Activated naive CD4-positive, alpha-beta T cell treated with anti-CD3 and anti-CD28 coated beads, Interleukin-2, amount 50 U/mL, for 72 hours (primary cell): ENCODE measurements around the gene SPATA4. TPM values are rescaled to one million over a fixed set of nuclear protein-coding genes. Genes with fewer than 3 reads are reported as not detected.
A peak's percentile ranks its signal among the peaks of the same experiment; 100 is the strongest.

Source experiments
- ATAC-seq, 2 donors: fragments of 150-1000 bp; cut with Tn5 transposase; 2 replicates each; pipeline ENCODE4 v1.10.0; 2021; ENCODE audit warnings: mild to moderate bottlenecking in 2 of 2, moderate library complexity in 2 of 2
- DNase-seq, 2 donors: peaks; one replicate each; pipeline ENCODE4 v3.0.0; 2021 to 2022; ENCODE audit warnings: low spot score in 2 of 2
- H3K27ac Mint-ChIP-seq, 2 donors: one replicate each; pipeline ENCODE4 v1.8.0; 2022; ENCODE audit warnings: mild to moderate bottlenecking in 2 of 2, mixed read lengths in 2 of 2
- H3K36me3 Mint-ChIP-seq, 2 donors: one replicate each; pipeline ENCODE4 v1.8.0; 2022; ENCODE audit warnings: mixed read lengths in 2 of 2
- H3K9me3 Mint-ChIP-seq, 2 donors: one replicate each; pipeline ENCODE4 v1.8.0; 2022; ENCODE audit warnings: mixed read lengths in 2 of 2
- total RNA-seq, 2 donors: library from RNA; stranded (reverse); gene quantifications; one replicate each; pipeline ENCODE4 v1.2.3, GENCODE V29; 2022

Gene SPATA4
- total RNA-seq, 2 donors from 2014 or later = 0.16 TPM; not detected in 1

DNA sequence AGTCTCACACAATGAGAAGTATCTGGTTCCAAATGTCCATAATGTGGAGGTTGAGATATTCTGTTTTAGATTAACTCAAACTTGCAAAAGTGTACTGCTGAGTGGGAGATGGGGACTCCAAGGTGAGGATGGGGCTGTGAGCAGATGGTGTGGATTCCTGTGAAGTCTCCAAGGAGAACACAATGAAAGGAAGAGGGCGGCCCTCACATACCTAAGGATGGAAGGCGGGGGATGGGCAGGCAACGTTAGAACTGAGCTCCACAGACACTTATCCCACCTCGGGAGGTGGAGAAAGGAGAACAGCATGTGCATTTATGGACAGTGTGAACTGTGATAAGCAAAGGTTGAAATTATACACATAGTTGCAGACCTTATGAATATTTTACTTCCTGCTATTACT lies 9.9 kb upstream of the SPATA4 start:
- DNase-seq (no peak), ATAC-seq (no peak)
- no peak overlapping the region for H3K27ac Mint-ChIP-seq
- H3K36me3 Mint-ChIP-seq = no peaks in the 10 kb centered on the region
- H3K9me3 Mint-ChIP-seq = no peaks in the 10 kb centered on the region

DNA sequence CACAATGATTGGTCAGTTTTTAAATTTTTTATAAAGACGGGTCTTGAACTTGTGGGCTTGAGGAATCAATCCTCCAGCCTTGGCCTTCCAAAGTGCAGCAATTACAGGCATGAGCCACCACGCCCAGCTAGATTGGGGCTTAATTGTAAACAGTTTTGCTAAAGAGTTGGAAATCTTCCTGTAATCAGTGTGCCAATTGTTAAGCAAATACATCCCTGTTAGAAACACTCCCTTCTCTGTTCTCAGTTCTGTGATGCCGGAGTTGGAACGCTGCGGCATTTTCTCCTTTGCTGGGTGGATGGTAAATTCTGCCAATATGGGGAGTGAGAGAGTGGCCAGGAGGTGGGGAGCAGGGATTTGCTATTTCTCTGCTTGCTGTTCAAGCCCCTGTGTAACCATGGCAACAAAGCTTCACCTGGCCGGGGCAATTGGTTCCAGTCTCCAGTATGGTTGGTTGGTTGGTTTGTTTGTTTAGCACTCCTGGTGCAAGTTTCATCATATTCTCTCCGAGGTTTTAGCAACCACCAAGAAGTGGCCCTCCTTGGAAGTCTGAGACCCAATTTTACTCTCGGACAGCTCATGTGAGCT lies 3.0 kb upstream of the SPATA4 start:
- ATAC-seq = no peak

DNA sequence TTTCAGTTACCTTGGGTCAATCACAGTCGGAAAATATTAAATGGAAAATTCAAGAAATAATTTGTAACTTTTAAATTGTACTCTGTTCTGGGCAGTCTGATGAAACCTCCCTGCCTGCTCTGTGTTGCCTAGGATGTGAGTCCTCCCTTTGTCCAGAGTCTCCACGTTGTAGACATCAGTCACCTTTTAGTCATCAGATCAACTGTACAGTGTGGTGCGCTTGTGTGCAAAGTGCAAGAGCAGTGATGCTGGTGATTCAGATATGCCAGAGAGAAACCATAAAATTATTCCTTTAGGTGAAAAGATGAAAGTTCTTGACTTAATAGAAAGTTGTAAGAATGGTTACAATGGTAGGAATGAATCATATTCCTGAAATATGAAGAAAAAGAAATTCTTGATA lies 1.4 kb downstream of the SPATA4 start:
- Mint-ChIP-seq H3K9me3 (peaks cover 0 to 4% of the 10 kb centered on the region in 2 donors), H3K36me3 (peaks cover 0 to 4% of the 10 kb centered on the region in 2 donors), H3K27ac (peak overlapping the region; percentile 86 to 91)
- peak; percentile 32 to 71 for DNase-seq
- ATAC-seq = peak; percentile 85 to 91

More for the DNA sequence above, 3.0 kb upstream of the SPATA4 start:
- DNase-seq = no peak
- H3K36me3 Mint-ChIP-seq = peaks cover 0 to 4% of the 10 kb centered on the region in 2 donors
- H3K27ac Mint-ChIP-seq = no peak overlapping the region
- H3K9me3 Mint-ChIP-seq = peaks cover 0 to 4% of the 10 kb centered on the region in 2 donors

DNA sequence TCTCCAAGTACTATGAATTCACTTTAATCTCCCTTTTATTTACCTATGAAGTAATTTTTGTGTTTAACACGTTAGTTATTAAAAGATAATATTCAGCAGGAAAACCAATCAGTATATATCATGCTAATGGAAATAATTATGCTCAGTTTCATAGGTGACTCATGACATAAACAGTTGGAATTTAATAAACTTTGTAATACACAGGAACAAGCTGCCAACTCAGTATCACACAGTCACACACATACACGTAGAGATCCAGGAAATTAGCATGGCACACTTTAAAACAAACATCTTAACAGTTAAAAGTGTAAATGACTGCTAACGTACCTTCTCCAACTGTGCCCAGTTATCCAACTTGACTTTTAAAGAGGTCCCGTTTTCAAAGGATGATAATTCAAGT lies 2.3 kb downstream of the SPATA4 start:
- Mint-ChIP-seq H3K9me3 (peaks cover 0 to 4% of the 10 kb centered on the region in 2 donors), H3K27ac (peak overlapping the region in 1 of 2 donors; percentile 91), H3K36me3 (peaks cover 0 to 4% of the 10 kb centered on the region in 2 donors)
- no peak for ATAC-seq
- DNase-seq = no peak

DNA sequence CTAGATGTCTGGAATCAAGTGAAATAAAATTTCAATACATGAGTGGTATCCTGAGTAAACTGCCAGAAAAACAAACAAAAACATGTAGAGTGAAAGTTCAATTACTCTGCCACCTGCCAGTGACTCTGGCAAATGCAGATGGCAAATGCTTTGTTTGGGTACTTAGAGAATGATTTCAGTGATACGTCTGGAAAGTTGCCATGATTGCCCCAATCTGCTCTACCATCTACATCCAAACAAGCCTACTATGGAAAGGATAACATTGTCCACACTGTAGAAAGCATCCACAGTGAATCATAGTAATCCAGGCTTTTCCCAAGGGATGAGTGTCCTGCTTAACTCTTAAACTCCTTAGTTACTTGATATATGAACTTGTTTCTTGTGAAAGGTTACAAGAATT lies 3.4 kb downstream of the SPATA4 start:
- DNase-seq (no peak), ATAC-seq (no peak)
- no peak overlapping the region for H3K27ac Mint-ChIP-seq
- peaks cover 0 to 4% of the 10 kb centered on the region in 2 donors for H3K36me3 Mint-ChIP-seq
- peaks cover 0 to 4% of the 10 kb centered on the region in 2 donors for H3K9me3 Mint-ChIP-seq

DNA sequence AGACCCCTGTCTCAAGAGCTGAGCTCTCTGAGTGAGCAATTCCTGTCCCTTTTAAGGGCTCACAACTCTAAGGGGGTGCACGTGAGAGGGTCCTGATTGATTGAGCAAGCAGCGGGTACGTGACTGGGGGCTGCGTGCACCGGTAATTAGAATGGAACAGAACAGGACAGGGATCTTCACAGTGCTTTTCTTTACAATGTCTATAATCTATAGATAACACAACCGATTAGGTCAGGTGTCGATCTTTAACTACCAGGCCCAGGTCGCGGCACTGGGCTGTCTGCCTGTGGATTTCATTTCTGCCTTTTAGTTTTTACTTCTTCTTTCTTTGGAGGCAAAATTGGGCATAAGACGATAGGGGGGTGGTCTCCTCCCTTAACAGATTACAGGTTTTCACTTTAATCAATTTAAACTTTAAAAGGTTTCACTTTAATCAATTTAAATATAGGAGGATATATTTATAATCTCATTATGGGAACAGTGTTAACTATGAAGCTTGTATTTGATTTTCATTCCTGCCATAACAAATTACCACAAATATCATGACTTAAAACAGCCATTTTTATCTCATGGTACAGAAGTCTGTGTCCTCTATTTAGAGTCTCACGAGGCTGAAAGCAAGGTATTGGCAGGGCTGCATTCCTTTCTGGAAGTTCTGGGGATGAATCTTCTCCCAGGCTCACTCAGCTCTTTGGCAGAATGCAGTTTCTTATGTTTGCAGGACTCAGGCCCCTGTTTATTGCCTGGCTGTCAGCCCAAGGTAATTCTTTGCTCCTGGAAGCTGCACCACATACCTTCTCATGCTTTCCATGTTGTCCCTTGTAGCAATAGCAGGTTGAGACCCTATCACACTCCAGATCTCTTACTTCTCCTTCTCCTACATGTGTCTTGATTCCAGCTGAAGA lies 5.2 kb downstream of the SPATA4 start:
- H3K36me3 Mint-ChIP-seq = no peaks in the 10 kb centered on the region
- no peak overlapping the region for H3K27ac Mint-ChIP-seq
- ATAC-seq = no peak
- H3K9me3 Mint-ChIP-seq = no peaks in the 10 kb centered on the region
- no peak for DNase-seq

DNA sequence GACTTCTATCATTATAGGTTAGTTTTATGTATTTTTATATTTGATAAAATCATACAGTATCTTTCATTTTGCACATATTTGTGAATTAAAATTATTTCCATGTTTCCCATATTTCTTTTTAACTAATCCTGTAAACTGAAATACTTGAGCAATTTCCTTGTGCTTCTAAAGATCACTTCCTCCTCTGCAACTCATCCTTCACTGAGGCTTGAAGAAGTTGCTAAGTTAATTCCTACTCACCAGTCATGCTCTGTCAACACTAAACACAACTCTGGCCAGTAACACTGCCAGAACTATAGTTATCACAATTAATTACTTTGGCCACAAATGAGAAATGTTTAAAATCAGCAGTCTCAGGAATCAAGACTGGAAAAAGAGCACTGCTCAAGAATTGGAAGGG lies 6.7 kb downstream of the SPATA4 start:
- DNase-seq (no peak), ATAC-seq (no peak)
- H3K9me3 Mint-ChIP-seq = no peaks in the 10 kb centered on the region
- H3K36me3 Mint-ChIP-seq = no peaks in the 10 kb centered on the region
- H3K27ac Mint-ChIP-seq = no peak overlapping the region

DNA sequence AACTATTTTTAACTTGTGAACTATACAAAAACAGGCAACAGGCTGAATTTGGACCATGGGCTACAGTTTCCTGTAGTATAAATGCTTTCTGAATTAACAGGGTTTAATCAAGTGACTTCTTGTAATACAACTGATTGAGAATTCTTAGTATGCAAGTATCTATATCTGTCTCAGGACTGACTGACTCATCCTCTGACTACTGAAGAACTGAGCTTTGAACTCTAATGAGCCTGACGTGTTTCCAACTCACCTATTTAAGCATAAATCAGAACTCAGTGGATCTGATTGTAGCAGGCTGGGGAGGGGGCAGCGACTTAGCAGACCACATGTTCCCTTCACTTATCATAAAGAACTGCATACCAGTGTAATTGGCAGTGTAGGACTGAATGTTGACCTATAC lies 7.8 kb downstream of the SPATA4 start:
- peak; percentile 90 to 97 for ATAC-seq
- H3K9me3 Mint-ChIP-seq = no peaks in the 10 kb centered on the region
- DNase-seq = no peak
- no peaks in the 10 kb centered on the region for H3K36me3 Mint-ChIP-seq
- no peak overlapping the region for H3K27ac Mint-ChIP-seq

DNA sequence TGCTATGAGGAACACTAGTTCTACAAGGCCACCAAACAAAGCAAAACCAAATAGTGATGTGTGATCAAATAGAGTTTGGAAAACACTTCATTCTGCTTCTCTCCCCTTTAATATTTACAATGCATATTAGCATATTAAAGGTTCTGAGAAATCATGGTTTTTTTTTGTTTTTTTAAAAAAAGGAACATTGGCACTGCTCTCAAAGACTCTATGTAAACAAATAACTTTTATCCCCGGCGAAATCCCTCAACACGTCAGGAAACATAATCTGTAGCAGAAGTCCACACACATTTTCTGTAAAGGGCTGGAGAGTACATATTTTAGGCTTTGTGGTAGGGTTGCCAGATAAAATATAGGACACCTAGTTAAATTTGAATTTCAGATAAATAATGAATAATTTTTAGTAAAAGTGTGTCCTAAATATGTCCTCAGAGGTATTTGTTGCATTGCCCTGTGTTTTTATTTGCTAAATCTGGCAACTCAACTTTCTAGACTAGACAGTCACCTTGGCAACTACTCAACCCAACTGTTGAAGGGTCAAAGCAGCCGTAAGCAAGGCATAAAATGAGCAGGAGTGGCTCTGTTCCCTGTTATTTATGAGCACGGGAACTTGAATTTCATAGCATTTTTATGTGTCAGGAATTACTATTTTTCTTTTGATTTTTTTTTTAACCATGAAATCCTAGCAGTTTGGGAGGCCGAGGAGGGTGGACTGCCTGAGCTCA lies 8.6 kb downstream of the SPATA4 start:
- no peaks in the 10 kb centered on the region for H3K36me3 Mint-ChIP-seq
- no peak for DNase-seq
- H3K9me3 Mint-ChIP-seq = no peaks in the 10 kb centered on the region
- no peak overlapping the region for H3K27ac Mint-ChIP-seq
- no peak for ATAC-seq

DNA sequence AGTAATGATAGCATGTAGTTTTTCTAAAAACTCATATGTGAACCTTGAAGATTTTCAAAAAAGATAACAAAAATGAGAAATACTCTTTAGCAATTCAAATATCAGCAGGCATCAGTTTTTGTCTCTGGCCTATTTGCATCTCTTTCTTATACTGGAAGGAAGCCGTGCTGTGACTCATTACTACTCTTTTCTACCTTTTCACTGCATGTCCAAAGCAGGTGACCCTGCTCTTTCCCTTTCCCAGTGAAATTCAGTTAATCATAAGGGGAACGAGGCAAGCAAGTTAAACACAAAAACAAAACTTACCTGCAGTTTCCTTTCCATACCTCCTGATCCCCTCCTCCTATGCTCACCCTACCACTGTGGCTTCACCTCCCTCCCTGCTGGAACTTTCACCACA lies 9.3 kb downstream of the SPATA4 start:
- Mint-ChIP-seq H3K36me3 (no peaks in the 10 kb centered on the region), H3K9me3 (no peaks in the 10 kb centered on the region), H3K27ac (peak overlapping the region in 1 of 2 donors; percentile 76)
- ATAC-seq = peak in 1 of 2 donors; percentile 18
- no peak for DNase-seq

DNA sequence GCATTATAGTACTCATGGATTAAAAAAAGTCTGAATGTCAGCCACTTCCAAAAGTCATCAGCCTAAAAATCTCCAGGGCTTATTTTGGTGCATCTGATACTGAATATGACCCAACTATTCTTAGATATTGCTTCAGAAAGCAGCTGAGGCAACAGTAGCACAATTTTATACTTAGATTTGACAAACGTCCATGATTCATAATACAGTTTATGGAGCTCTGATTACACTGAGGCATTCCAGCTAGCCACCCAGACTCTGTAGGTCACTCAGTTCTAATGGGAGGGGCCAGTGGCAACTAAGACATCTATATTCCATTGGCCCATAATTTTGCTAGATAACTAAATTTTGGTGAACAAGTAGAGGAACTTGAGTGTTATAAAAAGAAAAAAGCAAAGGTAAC lies 10.3 kb downstream of the SPATA4 start:
- DNase-seq (no peak), ATAC-seq (no peak)
- no peak overlapping the region for H3K27ac Mint-ChIP-seq
- no peaks in the 10 kb centered on the region for H3K9me3 Mint-ChIP-seq
- H3K36me3 Mint-ChIP-seq = no peaks in the 10 kb centered on the region

DNA sequence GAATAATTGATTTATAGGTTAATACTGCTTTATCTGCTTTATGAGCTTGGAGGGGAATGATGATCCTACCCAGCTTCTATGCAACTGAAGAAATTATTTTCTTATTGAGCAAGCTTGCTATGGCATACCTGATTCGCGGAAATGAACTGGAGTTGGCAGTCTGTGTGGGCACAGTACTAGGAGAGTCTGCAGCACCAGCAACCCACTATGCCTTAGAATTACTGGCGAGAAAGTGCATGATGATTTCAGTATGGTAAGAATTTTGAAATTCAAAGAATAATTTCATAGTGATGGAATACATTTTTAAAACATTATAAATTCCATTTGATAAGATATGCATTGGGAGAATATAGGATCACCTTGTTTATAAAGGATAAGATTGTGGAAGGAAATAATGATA lies 32.3 kb downstream of the SPATA4 start:
- ATAC-seq = no peak
- Mint-ChIP-seq H3K36me3 (no peaks in the 10 kb centered on the region), H3K9me3 (no peaks in the 10 kb centered on the region), H3K27ac (no peak overlapping the region)
- no peak for DNase-seq

DNA sequence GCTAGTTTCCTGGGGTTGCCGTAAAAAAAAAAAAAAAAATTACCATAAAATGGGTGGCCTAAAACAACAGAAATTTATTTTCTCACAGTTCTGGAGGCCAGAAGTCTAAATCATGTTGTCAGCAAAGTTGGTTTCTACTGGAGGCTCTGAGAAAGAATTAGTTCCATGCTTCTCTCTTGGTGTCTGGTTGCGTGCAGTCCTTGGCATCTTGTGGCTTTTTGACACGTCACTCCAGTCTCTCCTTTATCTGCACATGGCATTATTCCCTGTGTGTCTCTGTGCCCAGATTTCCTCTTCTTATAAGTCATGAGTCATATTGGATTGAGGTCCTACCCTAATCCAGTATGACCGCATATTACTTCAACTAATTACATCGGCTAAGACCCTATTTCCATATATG lies 38.7 kb downstream of the SPATA4 start:
- Mint-ChIP-seq H3K9me3 (no peaks in the 10 kb centered on the region), H3K36me3 (no peaks in the 10 kb centered on the region), H3K27ac (no peak overlapping the region)
- ATAC-seq = no peak
- no peak for DNase-seq

DNA sequence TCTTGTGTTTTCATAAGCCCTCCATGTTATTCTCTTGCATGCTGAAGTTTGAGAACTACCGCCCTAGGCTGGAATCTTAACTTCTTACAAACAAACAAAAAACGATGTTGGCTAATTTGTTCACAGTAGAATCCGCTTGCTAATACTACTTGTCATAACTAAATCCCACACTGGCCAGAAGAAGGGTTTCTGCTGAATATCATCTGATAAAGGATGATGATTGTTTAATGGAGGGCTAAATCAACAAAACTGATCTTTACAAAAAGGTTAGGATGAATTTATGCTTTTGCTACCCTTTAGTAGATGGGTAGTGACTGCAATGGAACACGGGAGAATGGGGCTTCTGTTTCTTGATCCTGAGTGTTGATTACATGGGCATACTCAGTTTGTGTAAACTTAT lies 42.3 kb downstream of the SPATA4 start:
- Mint-ChIP-seq H3K27ac (no peak overlapping the region), H3K36me3 (no peaks in the 10 kb centered on the region), H3K9me3 (no peaks in the 10 kb centered on the region)
- ATAC-seq = no peak
- DNase-seq = no peak

DNA sequence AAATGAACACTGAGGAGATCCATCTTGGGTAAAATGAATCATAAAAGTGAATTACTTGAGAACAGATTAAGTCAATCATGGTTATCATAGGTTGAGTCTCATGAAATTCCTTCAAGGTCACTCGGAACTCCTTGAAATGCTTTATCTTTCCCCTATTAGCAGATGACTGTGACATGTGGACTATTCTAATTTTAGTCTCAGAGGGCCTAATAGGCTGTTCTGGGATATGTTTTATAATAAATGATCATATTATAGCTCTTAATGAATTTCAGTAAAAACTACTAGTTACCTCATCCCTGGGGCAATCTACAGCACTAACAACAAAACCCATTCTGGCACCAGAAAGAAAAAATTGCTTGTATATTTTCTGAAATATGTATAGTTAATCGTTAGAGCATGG lies 44.7 kb downstream of the SPATA4 start:
- no peaks in the 10 kb centered on the region for H3K9me3 Mint-ChIP-seq
- DNase-seq (no peak), ATAC-seq (no peak)
- H3K27ac Mint-ChIP-seq = no peak overlapping the region
- H3K36me3 Mint-ChIP-seq = no peaks in the 10 kb centered on the region

DNA sequence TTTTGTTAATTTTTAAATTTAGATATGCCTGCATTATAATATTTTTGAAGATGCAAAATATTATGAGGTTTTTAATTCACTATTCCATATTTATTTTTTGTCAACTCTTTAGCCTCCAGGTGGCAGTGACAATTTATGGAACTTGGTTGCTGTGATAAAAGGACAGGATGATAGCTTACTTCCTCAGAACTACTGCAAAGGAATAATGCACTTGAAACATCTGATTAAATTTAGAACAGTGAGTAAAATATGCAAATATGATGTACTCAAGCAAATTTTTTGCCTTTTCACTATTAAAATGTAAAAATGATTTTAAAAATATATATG lies 45.1 kb downstream of the SPATA4 start:
- no peak for DNase-seq
- no peaks in the 10 kb centered on the region for H3K9me3 Mint-ChIP-seq
- no peak overlapping the region for H3K27ac Mint-ChIP-seq
- no peaks in the 10 kb centered on the region for H3K36me3 Mint-ChIP-seq
- ATAC-seq = no peak

DNA sequence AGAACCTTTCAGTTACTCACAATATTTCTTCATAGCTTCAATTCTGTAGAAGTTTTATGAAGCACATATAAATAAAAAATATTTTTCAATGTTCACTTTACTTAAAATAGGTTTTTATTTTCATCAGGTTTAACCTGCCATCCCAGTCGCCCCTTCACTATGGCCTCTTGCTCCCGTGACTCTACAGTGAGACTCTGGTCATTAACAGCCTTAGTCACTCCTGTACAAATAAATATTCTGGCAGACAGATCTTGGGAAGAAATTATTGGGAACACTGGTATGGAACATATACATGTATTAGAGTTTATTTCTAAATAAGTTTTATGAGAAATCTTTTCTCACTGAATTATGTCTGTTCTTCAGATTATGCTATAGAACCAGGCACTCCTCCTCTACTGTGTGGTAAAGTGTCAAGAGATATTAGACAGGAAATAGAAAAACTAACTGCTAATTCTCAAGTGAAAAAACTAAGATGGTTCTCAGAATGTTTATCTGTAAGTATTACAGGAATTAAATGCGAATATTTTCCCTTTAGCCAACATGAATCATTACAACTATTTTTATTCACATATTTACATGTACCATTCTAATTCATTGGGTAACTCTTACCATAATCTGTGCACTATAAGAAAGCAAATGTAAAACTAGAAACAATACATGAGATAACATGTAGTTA lies 45.6 kb downstream of the SPATA4 start:
- H3K9me3 Mint-ChIP-seq = no peaks in the 10 kb centered on the region
- no peaks in the 10 kb centered on the region for H3K36me3 Mint-ChIP-seq
- DNase-seq = no peak
- no peak overlapping the region for H3K27ac Mint-ChIP-seq
- no peak for ATAC-seq
